IPS-NIHi7 (cell line): Measurements from ENCODE around the gene ETF1.

Experiments used
- DNase-seq: peaks from one replicate; pipeline ENCODE4 v3.0.0; 2012; ENCODE audit warnings: mixed read lengths; ENCODE audit errors: extremely low spot score

ETF1 gene

DNA sequence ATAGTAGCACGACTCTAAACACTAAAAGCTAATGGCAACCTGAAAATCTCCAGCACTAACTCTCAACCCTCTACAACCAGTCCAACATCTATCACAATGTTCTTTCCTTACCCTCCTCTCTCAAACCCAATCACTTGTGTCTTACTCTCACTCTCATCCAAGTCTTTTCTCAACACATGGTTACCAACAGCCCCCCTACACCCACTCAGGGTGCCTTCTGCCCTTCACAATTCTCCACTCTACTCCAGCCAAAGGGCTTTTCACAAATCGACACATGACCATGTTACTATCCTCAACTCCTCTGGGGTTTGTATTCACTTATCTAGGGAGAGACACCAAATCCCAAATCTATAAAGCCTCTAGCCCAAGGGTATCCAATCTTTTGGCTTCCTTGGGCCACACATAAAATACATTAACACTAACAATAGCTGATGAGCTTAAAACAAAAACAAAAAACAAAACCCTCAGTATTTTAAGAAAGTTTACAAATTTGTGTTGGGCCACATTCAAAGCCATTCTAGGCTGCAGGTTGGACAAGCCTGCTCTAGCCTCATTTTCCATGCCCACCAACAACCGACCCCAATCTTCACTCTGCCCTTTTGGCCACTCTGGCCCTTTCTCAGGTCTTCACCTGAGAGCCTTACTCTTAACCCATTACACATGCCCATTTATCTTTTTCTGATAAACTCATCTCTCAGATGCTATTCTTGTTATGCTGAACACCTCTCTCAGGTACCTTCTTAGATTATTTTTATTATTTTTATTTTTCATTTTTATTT lies 20.5 kb upstream of the ETF1 start:
- DNase-seq: no peak

DNA sequence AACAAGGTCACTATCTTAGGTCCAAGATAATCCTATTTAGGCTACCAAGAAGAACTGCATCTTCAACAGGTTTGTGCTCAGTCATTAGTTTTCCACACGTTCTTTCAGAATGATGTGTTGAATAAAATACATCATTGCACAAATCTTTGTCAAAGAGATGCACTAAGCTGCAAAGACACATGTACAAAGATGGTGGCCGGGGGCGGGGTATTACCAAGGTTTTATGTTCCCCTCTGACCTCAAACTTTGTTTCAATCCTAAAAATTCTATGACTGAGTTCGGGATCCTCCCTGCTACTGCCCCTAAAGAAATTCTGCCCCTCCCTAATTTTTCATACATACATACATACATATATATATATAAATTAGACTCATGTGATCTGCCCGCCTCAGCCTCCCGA lies 17.9 kb upstream of the ETF1 start:
- no peak for DNase-seq

DNA sequence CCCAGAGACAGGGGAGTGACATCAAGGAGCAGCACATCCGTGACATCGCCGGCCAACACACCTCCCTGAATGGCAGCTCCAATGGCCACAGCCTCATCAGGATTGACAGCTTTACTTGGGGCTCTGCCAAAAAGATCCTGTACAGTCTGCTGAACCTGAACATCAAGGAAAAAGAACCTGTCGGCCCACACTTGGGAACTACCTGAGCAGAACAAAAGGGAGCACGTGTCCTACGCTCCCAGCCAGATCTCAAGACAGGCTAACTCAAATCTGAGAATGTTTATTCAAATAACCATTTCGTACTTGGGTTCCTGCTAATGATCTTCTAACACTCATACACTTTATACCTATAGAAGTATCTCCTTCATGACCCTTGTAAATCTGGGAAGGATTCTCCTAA lies 16.9 kb upstream of the ETF1 start:
- DNase-seq: no peak

DNA sequence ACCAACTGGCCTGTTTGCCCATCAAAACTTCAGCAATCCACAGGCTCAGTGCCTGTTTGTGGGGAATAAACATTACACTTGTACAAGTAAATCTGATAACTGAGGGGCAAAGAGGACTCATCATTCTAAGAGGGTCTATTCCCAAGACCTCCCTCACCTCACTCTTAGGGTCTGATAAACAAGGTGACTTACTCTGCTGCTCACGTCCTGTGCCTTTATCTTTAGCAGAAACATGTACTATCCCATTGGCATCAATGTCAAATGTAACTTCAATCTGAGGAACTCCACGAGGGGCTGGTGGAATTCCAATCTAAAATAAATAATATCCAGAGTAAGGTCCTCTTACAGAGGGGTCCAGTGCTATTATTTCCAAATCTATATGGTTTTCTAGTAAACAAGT lies 14.6 kb upstream of the ETF1 start:
- no peak for DNase-seq

- no peak for DNase-seq
Measured at GRCh38 chr5:138554143-138554542, 11.1 kb upstream of the ETF1 start.

GRCh38 chr5:138553437-138554095 lies 10.5 kb upstream of the ETF1 start:
- no peak for DNase-seq

GRCh38 chr5:138552657-138553056 lies 9.6 kb upstream of the ETF1 start:
- no peak for DNase-seq

DNA sequence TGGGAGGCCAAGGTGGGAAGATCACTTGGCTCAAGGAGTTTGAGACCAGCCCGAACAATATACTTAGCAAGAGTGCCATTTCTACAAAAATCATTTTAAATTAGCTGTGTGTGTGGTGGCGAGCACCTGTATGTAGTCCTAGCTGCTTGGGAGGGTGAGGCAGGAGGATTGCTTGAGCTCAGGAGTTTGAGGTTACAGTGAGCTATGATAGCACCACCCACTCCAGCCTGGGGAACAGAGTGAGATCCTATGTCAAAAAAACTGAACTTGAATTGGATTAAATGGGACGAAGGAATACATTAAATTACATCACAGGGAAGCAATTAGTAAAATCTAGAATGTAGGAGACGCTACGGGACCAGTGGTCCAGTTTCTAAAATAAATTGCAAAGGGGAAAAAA lies 6.4 kb upstream of the ETF1 start:
- no peak for DNase-seq

DNA sequence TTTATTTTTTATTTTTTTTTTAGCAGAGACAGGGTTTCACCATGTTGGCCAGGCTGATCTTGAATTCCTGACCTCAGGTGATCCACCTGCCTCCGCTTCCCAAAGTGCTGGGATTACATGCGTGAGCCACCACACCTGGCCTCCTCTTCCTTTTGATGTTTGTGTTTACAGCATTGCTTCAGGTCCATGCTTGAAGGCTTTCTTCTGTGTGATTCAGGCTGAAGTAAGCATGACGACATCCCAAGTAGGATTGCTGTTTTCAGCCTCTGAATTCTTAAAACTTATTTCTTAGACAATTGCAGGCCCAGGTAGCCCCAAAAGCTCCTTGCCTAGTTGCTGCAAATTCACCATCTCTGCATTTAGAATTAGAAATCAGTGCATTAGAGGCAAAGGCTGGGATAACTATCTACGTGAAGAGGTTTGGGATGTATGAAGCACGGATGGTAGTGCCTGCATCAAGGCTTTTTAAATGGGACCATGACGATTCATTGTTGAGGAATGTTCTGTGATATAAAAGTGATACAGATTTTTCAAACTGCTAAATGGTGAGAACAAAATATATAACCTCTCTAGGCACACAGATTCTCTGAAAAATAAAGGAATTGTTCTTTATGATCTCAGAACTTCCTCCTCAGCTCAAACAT lies 3.0 kb upstream of the ETF1 start:
- DNase-seq: no peak

GRCh38 chr5:138544181-138545134 lies 1.4 kb upstream of the ETF1 start:
- DNase-seq: no peak

DNA sequence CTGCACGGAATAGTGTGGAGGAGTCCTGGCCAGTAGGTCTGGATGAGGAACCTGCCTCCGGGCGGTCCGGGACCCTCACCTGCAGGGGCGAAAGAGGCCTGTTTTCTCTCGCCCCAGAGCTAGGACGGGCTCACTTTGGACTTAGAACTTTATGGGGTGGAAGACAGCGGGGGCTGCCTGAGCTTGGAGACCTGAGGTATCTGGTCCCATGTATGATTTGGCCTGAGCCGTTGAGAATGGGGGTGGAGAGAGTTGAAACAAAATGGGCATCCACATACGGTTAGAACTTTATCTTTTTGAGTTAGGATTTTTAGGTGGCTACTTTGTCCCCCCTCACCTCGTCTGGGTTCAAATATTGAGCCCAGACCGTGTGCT lies 681 bp upstream of the ETF1 start:
- DNase-seq: peak; percentile 55

GRCh38 chr5:138542180-138542955 lies 668 bp downstream of the ETF1 start:
- no peak for DNase-seq

- DNase-seq: no peak
Measured at GRCh38 chr5:138541511-138542179, 1.4 kb downstream of the ETF1 start.

DNA sequence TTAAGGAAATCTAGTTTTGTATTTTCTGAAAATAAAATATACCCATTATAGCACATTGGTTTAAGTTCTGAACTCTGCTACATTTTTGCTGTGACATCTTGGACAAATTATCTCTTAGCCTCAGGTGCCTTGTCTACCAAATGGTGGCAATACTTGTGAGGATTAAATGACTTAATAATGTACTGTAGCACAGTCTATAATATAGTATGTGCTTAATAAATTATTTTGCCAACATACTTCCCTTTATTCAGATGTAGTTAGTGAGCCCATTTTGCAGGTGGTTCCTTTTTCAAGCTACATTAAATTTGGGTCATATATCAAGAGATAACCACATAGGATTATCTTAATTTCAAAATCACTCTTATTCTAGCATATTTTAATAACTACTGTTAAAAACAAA lies 3.2 kb downstream of the ETF1 start:
- DNase-seq: no peak

GRCh38 chr5:138538943-138539627 lies 4.0 kb downstream of the ETF1 start:
- DNase-seq: no peak

DNA sequence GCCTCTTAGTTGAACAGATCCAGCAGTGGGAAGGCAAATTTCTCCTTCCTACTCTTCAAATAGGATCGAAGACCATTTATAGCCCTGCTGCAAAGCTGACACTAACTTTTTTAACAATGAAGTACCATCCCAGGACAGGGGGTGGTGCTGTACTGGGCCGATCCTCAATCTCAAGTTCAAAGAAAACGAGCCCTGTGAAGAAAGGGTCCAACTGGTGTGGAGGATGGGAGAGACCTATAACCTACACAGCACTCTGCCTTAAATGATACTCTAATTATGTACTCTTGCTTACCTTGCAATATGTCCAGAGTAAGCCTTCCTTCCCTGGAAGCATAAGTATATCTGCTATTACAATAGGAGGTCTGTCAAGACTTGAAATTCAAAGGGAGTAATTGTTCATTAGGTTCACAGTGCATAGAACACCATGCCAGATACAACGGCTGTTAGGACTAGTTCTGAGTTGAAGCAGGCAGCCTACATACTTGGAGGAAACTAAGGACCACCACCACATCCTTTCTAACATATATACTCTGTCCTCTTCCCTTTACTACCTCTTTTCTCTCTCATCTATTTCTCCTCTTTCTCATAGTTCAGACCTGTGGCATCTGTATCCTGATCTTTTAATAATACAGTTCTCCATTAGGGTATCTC lies 6.2 kb downstream of the ETF1 start:
- peak; percentile 50 for DNase-seq

DNA sequence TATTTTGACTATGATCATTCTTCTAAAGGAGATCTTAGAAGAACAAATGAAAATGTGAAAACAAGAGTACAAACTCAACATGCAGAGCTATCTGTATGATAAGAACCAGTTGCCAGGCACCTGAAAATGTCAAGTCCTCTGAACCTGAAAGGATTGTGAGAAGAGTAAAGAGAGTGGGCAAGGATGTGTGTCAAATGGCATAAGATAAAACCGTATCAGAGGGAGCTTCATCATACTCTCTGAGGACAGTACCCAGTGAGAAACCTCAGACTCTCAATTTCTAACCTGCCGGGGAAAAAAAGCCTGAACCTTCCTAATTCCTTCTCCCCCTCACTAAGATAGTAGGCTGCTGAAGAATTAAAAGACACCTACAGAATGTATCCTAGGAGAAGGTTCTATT lies 6.8 kb downstream of the ETF1 start:
- DNase-seq: no peak

DNA sequence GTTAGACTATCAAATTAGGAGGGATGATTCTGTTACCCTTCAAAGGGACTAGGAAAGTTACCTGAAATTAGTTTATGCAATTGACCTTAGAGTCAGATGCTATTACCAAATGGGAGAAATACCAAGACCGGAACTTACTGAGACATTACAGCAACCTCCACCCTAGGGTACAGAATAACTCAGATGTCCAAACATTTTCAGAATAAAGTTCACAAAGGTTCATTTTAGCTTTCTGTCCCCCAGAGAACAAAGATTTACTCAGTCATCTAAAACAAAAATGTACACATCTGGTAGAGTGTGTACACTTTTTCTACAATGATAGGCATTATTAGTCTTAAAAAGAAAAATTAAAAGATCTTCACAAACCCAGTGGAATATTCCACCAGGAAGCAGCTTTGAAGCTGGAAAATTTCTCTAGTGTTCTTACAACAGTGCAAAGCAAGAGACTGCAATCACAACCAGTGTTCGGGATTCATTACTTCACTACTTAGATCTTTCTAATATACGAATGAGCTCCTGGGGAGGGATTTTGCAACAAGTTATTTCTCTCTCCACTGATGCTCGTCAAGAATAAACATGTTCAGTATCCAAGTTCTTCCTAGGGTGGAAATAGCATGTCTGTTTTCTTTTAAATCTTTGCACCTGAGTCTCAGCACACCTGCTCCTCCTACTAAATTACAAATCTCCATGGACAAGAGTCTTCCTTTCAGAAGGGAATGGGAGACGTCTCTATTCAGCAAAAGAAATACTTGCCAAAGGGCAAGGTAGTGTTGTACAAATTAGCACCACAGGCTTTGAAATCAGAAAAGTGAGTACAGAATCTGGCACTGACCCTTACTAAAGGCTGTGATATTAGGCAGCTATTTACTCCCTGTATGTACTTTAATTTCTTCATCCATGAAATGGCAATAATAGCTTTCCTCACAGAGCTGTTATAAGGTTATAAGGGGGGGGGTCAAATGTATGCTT lies 8.8 kb downstream of the ETF1 start:
- no peak for DNase-seq
